GM12878 (cell line): ENCODE measurements around the gene SLC25A26. TPM values are rescaled to one million over a fixed set of nuclear protein-coding genes. Genes with fewer than 3 reads are reported as not detected.

Source experiments
- ATAC-seq: fragments of 200-7000 bp; cut with Tn5 transposase; 3 replicates; pipeline ENCODE4 v1.9.1; 2020; ENCODE audit warnings: mild to moderate bottlenecking, moderate library complexity
- BruUV-seq: library from RNA; stranded (reverse); fragments of 400-500 nt; replicated peaks from 2 replicates; lab custom pipeline; 2021; lab: Mats Ljungman, UMichigan
- CTCF ChIA-PET: fragments of 300-600 bp; sonication (Branson Sonifier 250); formaldehyde crosslinking; extraction: SDS; loops from one replicate; lab custom pipeline; 2021; ENCODE audit warnings: inconsistent platforms; lab: Yijun Ruan, JAX
- POLR2A ChIA-PET: fragments of 350-600 bp; formaldehyde crosslinking; extraction: SDS; loops from one replicate; lab custom pipeline; 2021; ENCODE audit warnings: inconsistent platforms; lab: Charles Lee
- RAD21 ChIA-PET: fragments of 300-600 bp; sonication (Branson Sonifier 250); formaldehyde crosslinking; loops from one replicate; lab custom pipeline; 2023; ENCODE audit warnings: antibody characterized with exemption; ENCODE audit not compliant: unreplicated experiment; lab: Charles Lee
- SMC1A ChIA-PET: fragments of 300-600 bp; sonication (Branson Sonifier 250); formaldehyde crosslinking; loops from one replicate; lab custom pipeline; 2023; ENCODE audit not compliant: unreplicated experiment, uncharacterized antibody; lab: Charles Lee
- DNase-seq: peaks from one replicate; pipeline ENCODE4 v3.0.0-alpha.2; 2011; ENCODE audit warnings: low read depth, low spot score
- FAIRE-seq: peaks from 3 replicates; lab custom pipeline; 2011; peaks lifted over from hg19 to GRCh38; lab: Jason Lieb, UNC
- H2AFZ ChIP-seq: 2 replicates; pipeline ENCODE4 v1.6.0; 2011; ENCODE audit warnings: low read depth, low read length, control low read depth; ENCODE audit not compliant: control insufficient read depth
- H3K27ac ChIP-seq: 2 replicates; pipeline ENCODE4 v1.5.1; 2011; ENCODE audit warnings: control low read depth; ENCODE audit not compliant: control insufficient read depth, insufficient read depth
- H3K27me3 ChIP-seq, 2 experiments: replicated peaks in 1 of 2; 2 replicates each; pipeline versions ENCODE4 v1.6.0 to v1.6.1; 2011; ENCODE audit warnings: low read length in 1 of 2; ENCODE audit not compliant: control insufficient read depth in 2 of 2, insufficient read depth in 2 of 2
- H3K36me3 ChIP-seq, 2 experiments: 2 replicates each; pipeline ENCODE4 v1.5.1; 2011; ENCODE audit warnings: low read length in 1 of 2; ENCODE audit not compliant: control insufficient read depth in 2 of 2, insufficient read depth in 2 of 2
- H3K4me1 ChIP-seq: 2 replicates; pipeline ENCODE4 v1.6.1; 2011; ENCODE audit warnings: mild to moderate bottlenecking, low read length, moderate library complexity, mixed read lengths; ENCODE audit not compliant: control insufficient read depth, insufficient read depth
- H3K4me2 ChIP-seq: 2 replicates; pipeline ENCODE4 v1.6.0; 2011; ENCODE audit warnings: control low read depth; ENCODE audit not compliant: control insufficient read depth, insufficient read depth
- H3K4me3 ChIP-seq: fragments of 200-600 bp; sonication (generic); 2 replicates; pipeline ENCODE4 v1.5.1; 2016
- H3K79me2 ChIP-seq: 2 replicates; pipeline ENCODE4 v1.6.0; 2011; ENCODE audit warnings: low read length; ENCODE audit not compliant: control insufficient read depth, insufficient read depth
- H3K9ac ChIP-seq: 2 replicates; pipeline ENCODE4 v1.8.0; 2011; ENCODE audit warnings: low read length, control low read depth, mixed read lengths; ENCODE audit not compliant: control insufficient read depth, insufficient read depth
- H3K9me3 ChIP-seq: replicated peaks from 3 replicates; pipeline ENCODE4 v1.5.1; 2011; ENCODE audit warnings: mild to moderate bottlenecking, low read length; ENCODE audit not compliant: control insufficient read depth, insufficient read depth
- H4K20me1 ChIP-seq: 2 replicates; pipeline ENCODE4 v1.6.0; 2011; ENCODE audit not compliant: control insufficient read depth, insufficient read depth
- IKZF1 ChIP-seq: fragments of 450-650 bp; conservative IDR thresholded peaks from 2 replicates; pipeline ENCODE4 v1.6.1; 2017; ENCODE audit warnings: antibody characterized with exemption, mild to moderate bottlenecking
- IRF4 ChIP-seq: IDR thresholded peaks from 2 replicates; pipeline ENCODE4 v1.6.1; 2011; ENCODE audit warnings: low read depth, low read length
- KAT2A ChIP-seq: conservative IDR thresholded peaks from 2 replicates; pipeline ENCODE4 v1.6.1; 2011; ENCODE audit warnings: low read depth, low read length; ENCODE audit not compliant: control insufficient read depth
- KLF5 ChIP-seq: fragments of 450-650 bp; IDR thresholded peaks from 2 replicates; pipeline ENCODE4 v1.6.1; 2014; ENCODE audit warnings: mild to moderate bottlenecking; ENCODE audit not compliant: partially characterized antibody
- MEF2B ChIP-seq: fragments of 450-650 bp; IDR thresholded peaks from 2 replicates; pipeline ENCODE4 v1.6.1; 2018; ENCODE audit warnings: mild to moderate bottlenecking, moderate library complexity; ENCODE audit not compliant: partially characterized antibody, poor library complexity, severe bottlenecking
- MTA2 ChIP-seq: fragments of 450-650 bp; IDR thresholded peaks from 2 replicates; pipeline ENCODE4 v1.6.1; 2016; ENCODE audit warnings: low read depth, mild to moderate bottlenecking, moderate library complexity
- NBN ChIP-seq: fragments of 450-650 bp; IDR thresholded peaks from 2 replicates; pipeline ENCODE4 v1.6.1; 2016
- NFIC ChIP-seq: IDR thresholded peaks from 2 replicates; pipeline ENCODE4 v1.6.1; 2012; ENCODE audit warnings: low read depth, mild to moderate bottlenecking, inconsistent platforms, low read length, moderate library complexity
- RFX5 ChIP-seq: IDR thresholded peaks from 2 replicates; pipeline ENCODE4 v1.6.1; 2011; ENCODE audit warnings: low read depth, low read length, improper control_type of control experiment
- SUPT20H ChIP-seq: IDR thresholded peaks from 2 replicates; pipeline ENCODE4 v1.6.1; 2011; ENCODE audit warnings: low read depth, mild to moderate bottlenecking, low read length, moderate library complexity, borderline replicate concordance; ENCODE audit not compliant: control insufficient read depth
- TARDBP ChIP-seq: IDR thresholded peaks from 2 replicates; pipeline ENCODE4 v1.6.1; 2016; ENCODE audit warnings: borderline replicate concordance
- in situ Hi-C: fragments of 300-500 bp; cut with MboI; formaldehyde crosslinking; loops from 9 replicates; pipeline ENCODE4 v1.14.3; 2018; ENCODE audit warnings: mixed read lengths
- intact Hi-C: fragments of 100-400 bp; cut with micrococcal nuclease; formaldehyde crosslinking; loops from one replicate; pipeline ENCODE4 v1.14.2; 2022; ENCODE audit not compliant: unreplicated experiment
- polyA plus RNA-seq, 11 experiments: library from polyadenylated mRNA; depleted of rRNA in 4 of 11; unstranded in 6 of 11; stranded (reverse) in 5 of 11; fragments of >200 nt; fragmentation: Nextera tagmentation in 4 of 11; fragmentation: Illumina TruSeq in 1 of 11; extraction: Ambion mirVana in 4 of 11; extraction: Trizol in 1 of 11; gene quantifications; 1 replicate in 1 of 11; 2 replicates in 10 of 11; pipeline versions ENCODE4 v1.2.1 to v1.2.3, GENCODE V29; 2011 to 2016; ENCODE audit warnings: inconsistent platforms in 2 of 11, missing spikeins in 2 of 11, low read depth in 1 of 11
- total RNA-seq, 4 experiments: library from RNA; depleted of rRNA in 3 of 4; stranded (reverse); fragments of >200 nt in 3 of 4; fragmentation: Illumina TruSeq in 1 of 4; extraction: Trizol in 1 of 4; gene quantifications; 2 replicates each; pipeline versions ENCODE4 v1.2.1 to v1.2.3, GENCODE V29; 2013 to 2021
- TF ChIP-seq, protein P1 (sequence below): IDR thresholded peaks from 2 replicates; pipeline ENCODE4 v1.6.1; 2012; ENCODE audit warnings: low read length, inconsistent platforms
- TF ChIP-seq, protein P2 (sequence below): fragments of 450-650 bp; IDR thresholded peaks from 2 replicates; pipeline ENCODE4 v1.6.1; 2017; ENCODE audit warnings: low read depth, mild to moderate bottlenecking, moderate library complexity
- TF ChIP-seq, protein P3 (sequence below): IDR thresholded peaks from 2 replicates; pipeline ENCODE4 v1.6.1; 2012; ENCODE audit warnings: low read depth, low read length, improper control_type of control experiment
- TF ChIP-seq, protein P4 (sequence below): fragments of 450-650 bp; IDR thresholded peaks from 2 replicates; pipeline ENCODE4 v1.6.1; 2017; ENCODE audit warnings: mild to moderate bottlenecking
- TF ChIP-seq, protein P5 (sequence below): fragments of 450-650 bp; IDR thresholded peaks from 2 replicates; pipeline ENCODE4 v1.6.1; 2018; ENCODE audit warnings: borderline replicate concordance, mild to moderate bottlenecking; ENCODE audit not compliant: partially characterized antibody

The SLC25A26 gene
- total and polyA plus RNA-seq, 10 of the 15 experiments (the other 5 are each of a cell fraction or from before 2014, with no cell fraction given): 14.6 to 49.7 (median 24.9) TPM

DNA sequence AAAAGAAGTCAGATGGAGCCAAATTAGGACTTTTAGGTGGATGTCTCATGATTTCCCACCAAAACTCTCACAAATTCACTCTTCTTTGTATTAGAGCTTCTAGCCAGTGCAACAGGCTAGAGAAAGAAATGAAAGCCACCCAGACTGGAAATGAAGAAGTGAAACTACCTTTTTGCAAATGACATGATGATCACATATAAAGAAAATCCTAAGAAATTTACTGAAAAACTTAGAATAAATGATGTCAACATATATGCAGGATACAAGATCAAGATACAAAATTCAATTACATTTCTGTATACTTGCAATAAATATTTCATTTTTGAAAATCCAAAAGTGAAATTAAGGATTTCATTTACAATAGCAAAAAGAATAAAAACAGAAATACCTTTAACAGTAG is 169.2 kb downstream of the SLC25A26 start:
- SMC1A ChIA-PET: interaction anchor here (0.8 to 1.5 kb wide), 4 partner anchors 34 to 100 kb away, joined by 3 to 4 read pairs (median 3); no protein-coding TSS in a partner anchor
- Histone ChIP-seq H3K27ac (0 out of 2 replicates have a peak overlapping the region, but pooled peaks have one; percentile 24), H3K36me3 (no peaks in the 10 kb centered on the region; a peak in 1 of 4 replicates), H3K79me2 (no peaks in the 10 kb centered on the region), H2AFZ (no peak overlapping the region), H4K20me1 (no peaks in the 10 kb centered on the region), H3K4me1 (peaks cover 43% of the 10 kb centered on the region), H3K9me3 (peaks cover 3% of the 10 kb centered on the region; the same call in 2 of the 3 replicates), H3K27me3 (no peaks in the 10 kb centered on the region), H3K4me3 (no peak overlapping the region), H3K4me2 (0 out of 2 replicates have a peak overlapping the region, but pooled peaks have one; percentile 20), H3K9ac (no peak overlapping the region)
- ATAC-seq: peak; percentile 9; the same call in 1 of the 3 replicates
- no TSS peak for BruUV-seq
- POLR2A ChIA-PET: no interaction called here
- DNase-seq: peak; percentile 26
- in situ Hi-C loops (no loop called here), intact Hi-C loops (loop anchor here (5.0 kb wide), 1 partner anchor 92 kb away; no protein-coding TSS in a partner anchor)
- CTCF ChIA-PET: interaction anchor here (1.1 to 1.5 kb wide), 3 partner anchors 13 to 17 kb away, joined by 3 to 6 read pairs (median 3); no protein-coding TSS in a partner anchor
- peak; percentile 35 for FAIRE-seq
- RAD21 ChIA-PET: no interaction called here
- peak; percentile 58; the same call in 1 of the 2 replicates for TF ChIP-seq NFIC
- TF ChIP-seq KAT2A: no peak
- TF ChIP-seq, protein P1, sequence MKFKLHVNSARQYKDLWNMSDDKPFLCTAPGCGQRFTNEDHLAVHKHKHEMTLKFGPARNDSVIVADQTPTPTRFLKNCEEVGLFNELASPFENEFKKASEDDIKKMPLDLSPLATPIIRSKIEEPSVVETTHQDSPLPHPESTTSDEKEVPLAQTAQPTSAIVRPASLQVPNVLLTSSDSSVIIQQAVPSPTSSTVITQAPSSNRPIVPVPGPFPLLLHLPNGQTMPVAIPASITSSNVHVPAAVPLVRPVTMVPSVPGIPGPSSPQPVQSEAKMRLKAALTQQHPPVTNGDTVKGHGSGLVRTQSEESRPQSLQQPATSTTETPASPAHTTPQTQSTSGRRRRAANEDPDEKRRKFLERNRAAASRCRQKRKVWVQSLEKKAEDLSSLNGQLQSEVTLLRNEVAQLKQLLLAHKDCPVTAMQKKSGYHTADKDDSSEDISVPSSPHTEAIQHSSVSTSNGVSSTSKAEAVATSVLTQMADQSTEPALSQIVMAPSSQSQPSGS: peak; percentile 59; the same call in 1 of the 2 replicates
- TF ChIP-seq, protein P2, sequence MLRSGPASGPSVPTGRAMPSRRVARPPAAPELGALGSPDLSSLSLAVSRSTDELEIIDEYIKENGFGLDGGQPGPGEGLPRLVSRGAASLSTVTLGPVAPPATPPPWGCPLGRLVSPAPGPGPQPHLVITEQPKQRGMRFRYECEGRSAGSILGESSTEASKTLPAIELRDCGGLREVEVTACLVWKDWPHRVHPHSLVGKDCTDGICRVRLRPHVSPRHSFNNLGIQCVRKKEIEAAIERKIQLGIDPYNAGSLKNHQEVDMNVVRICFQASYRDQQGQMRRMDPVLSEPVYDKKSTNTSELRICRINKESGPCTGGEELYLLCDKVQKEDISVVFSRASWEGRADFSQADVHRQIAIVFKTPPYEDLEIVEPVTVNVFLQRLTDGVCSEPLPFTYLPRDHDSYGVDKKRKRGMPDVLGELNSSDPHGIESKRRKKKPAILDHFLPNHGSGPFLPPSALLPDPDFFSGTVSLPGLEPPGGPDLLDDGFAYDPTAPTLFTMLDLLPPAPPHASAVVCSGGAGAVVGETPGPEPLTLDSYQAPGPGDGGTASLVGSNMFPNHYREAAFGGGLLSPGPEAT: peak; percentile 24; the same call in 1 of the 2 replicates
- TF ChIP-seq SUPT20H: no peak
- peak; percentile 35; the same call in 1 of the 2 replicates for TF ChIP-seq IKZF1
- TF ChIP-seq, protein P3, sequence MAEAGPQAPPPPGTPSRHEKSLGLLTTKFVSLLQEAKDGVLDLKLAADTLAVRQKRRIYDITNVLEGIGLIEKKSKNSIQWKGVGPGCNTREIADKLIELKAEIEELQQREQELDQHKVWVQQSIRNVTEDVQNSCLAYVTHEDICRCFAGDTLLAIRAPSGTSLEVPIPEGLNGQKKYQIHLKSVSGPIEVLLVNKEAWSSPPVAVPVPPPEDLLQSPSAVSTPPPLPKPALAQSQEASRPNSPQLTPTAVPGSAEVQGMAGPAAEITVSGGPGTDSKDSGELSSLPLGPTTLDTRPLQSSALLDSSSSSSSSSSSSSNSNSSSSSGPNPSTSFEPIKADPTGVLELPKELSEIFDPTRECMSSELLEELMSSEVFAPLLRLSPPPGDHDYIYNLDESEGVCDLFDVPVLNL: no peak
- TF ChIP-seq NBN: no peak
- no peak for TF ChIP-seq KLF5
- peak; percentile 42; the same call in 1 of the 2 replicates for TF ChIP-seq MTA2
- no peak for TF ChIP-seq TARDBP
- no peak for TF ChIP-seq RFX5
- TF ChIP-seq, protein P4, sequence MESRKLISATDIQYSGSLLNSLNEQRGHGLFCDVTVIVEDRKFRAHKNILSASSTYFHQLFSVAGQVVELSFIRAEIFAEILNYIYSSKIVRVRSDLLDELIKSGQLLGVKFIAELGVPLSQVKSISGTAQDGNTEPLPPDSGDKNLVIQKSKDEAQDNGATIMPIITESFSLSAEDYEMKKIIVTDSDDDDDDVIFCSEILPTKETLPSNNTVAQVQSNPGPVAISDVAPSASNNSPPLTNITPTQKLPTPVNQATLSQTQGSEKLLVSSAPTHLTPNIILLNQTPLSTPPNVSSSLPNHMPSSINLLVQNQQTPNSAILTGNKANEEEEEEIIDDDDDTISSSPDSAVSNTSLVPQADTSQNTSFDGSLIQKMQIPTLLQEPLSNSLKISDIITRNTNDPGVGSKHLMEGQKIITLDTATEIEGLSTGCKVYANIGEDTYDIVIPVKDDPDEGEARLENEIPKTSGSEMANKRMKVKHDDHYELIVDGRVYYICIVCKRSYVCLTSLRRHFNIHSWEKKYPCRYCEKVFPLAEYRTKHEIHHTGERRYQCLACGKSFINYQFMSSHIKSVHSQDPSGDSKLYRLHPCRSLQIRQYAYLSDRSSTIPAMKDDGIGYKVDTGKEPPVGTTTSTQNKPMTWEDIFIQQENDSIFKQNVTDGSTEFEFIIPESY: no peak
- TF ChIP-seq IRF4: peak; percentile 79
- no peak for TF ChIP-seq MEF2B
- TF ChIP-seq, protein P5, sequence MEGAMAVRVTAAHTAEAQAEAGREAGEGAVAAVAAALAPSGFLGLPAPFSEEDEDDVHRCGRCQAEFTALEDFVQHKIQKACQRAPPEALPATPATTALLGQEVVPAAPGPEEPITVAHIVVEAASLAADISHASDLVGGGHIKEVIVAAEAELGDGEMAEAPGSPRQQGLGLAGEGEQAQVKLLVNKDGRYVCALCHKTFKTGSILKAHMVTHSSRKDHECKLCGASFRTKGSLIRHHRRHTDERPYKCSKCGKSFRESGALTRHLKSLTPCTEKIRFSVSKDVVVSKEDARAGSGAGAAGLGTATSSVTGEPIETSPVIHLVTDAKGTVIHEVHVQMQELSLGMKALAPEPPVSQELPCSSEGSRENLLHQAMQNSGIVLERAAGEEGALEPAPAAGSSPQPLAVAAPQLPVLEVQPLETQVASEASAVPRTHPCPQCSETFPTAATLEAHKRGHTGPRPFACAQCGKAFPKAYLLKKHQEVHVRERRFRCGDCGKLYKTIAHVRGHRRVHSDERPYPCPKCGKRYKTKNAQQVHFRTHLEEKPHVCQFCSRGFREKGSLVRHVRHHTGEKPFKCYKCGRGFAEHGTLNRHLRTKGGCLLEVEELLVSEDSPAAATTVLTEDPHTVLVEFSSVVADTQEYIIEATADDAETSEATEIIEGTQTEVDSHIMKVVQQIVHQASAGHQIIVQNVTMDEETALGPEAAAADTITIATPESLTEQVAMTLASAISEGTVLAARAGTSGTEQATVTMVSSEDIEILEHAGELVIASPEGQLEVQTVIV: no peak
